Measurements from ENCODE around the gene METRNL.

The METRNL gene

GRCh38 chr17:83094291-83094690 lies 14.9 kb downstream of the METRNL start:
- no peak for DNase-seq

- no peak for DNase-seq
Measured at GRCh38 chr17:83095016-83095415, 15.6 kb downstream of the METRNL start.

GRCh38 chr17:83096401-83097224 lies 17.2 kb downstream of the METRNL start:
- no peak for DNase-seq

- no peak for DNase-seq
Measured at GRCh38 chr17:83097831-83098230, 18.4 kb downstream of the METRNL start.

- no peak for DNase-seq
Measured at GRCh38 chr17:83098241-83099085, 19.1 kb downstream of the METRNL start.

- DNase-seq = no peak
Measured at GRCh38 chr17:83099086-83099555, 19.7 kb downstream of the METRNL start.

GRCh38 chr17:83099570-83100181 lies 20.3 kb downstream of the METRNL start:
- no peak for DNase-seq

- DNase-seq = no peak
Measured at GRCh38 chr17:83100220-83100852, 20.9 kb downstream of the METRNL start.

- DNase-seq = peak in 1 of 2 donors; percentile 26
Measured at GRCh38 chr17:83100853-83101391, 21.5 kb downstream of the METRNL start.

GRCh38 chr17:83101805-83102480 lies 22.5 kb downstream of the METRNL start:
- no peak for DNase-seq

- DNase-seq = peak in 1 of 2 donors; percentile 39
Measured at GRCh38 chr17:83103200-83103942, 24.0 kb downstream of the METRNL start.

GRCh38 chr17:83103943-83104311 lies 24.5 kb downstream of the METRNL start:
- DNase-seq = no peak

- DNase-seq = no peak
Measured at GRCh38 chr17:83104577-83105505, 25.4 kb downstream of the METRNL start.

- DNase-seq = no peak
Measured at GRCh38 chr17:83105512-83105911, 26.1 kb downstream of the METRNL start.

- DNase-seq = no peak
Measured at GRCh38 chr17:83106056-83106588, 26.7 kb downstream of the METRNL start.

- DNase-seq = no peak
Measured at GRCh38 chr17:83106913-83107655, 27.7 kb downstream of the METRNL start.

GRCh38 chr17:83107656-83108048 lies 28.2 kb downstream of the METRNL start:
- no peak for DNase-seq

- no peak for DNase-seq
Measured at GRCh38 chr17:83108709-83109108, 29.3 kb downstream of the METRNL start.

- DNase-seq = no peak
Measured at GRCh38 chr17:83109386-83109785, 30.0 kb downstream of the METRNL start.

All from CD4-positive, alpha-beta T cell treated with Interferon alpha-2 for 1 hour (primary cell).